Astrocyte (in vitro differentiated cells and primary cell): ENCODE results near the gene TMEM123. TPM values are rescaled to one million over a fixed set of nuclear protein-coding genes. Genes with fewer than 3 reads are reported as not detected.

ENCODE experiments used
- DNase-seq: peaks from one replicate; pipeline ENCODE4 v3.0.0-alpha.2; 2010; ENCODE audit warnings: low read depth
- FAIRE-seq: peaks from 2 replicates; lab custom pipeline; 2011; peaks lifted over from hg19 to GRCh38; lab: Jason Lieb, UNC
- H2AFZ ChIP-seq: 2 replicates; pipeline ENCODE4 v1.6.0; 2012; ENCODE audit warnings: low read depth, low read length, inconsistent platforms
- H3K27ac ChIP-seq: 2 replicates; pipeline ENCODE4 v1.5.1; 2011; ENCODE audit warnings: low read depth, low read length, inconsistent platforms
- H3K27me3 ChIP-seq: 2 replicates; pipeline ENCODE4 v1.6.0; 2011; ENCODE audit warnings: low read length, inconsistent platforms; ENCODE audit not compliant: insufficient read depth
- H3K36me3 ChIP-seq: 2 replicates; pipeline ENCODE4 v1.5.1; 2011; ENCODE audit warnings: low read length, inconsistent platforms; ENCODE audit not compliant: insufficient read depth
- H3K4me1 ChIP-seq: 2 replicates; pipeline ENCODE4 v1.5.1; 2011; ENCODE audit warnings: low read length, inconsistent platforms; ENCODE audit not compliant: insufficient read depth
- H3K4me2 ChIP-seq: 2 replicates; pipeline ENCODE4 v1.6.0; 2012; ENCODE audit warnings: low read length, inconsistent platforms
- H3K4me3 ChIP-seq: 2 replicates; pipeline ENCODE4 v1.5.1; 2011; ENCODE audit warnings: low read depth, mild to moderate bottlenecking, low read length, inconsistent platforms; ENCODE audit not compliant: insufficient read depth
- H3K79me2 ChIP-seq: 2 replicates; pipeline ENCODE4 v1.6.0; 2012; ENCODE audit warnings: mild to moderate bottlenecking, low read length, inconsistent platforms; ENCODE audit not compliant: insufficient read depth
- H3K9ac ChIP-seq: 2 replicates; pipeline ENCODE4 v1.6.0; 2012; ENCODE audit warnings: mild to moderate bottlenecking, low read length, inconsistent platforms
- H3K9me3 ChIP-seq: 2 replicates; pipeline ENCODE4 v1.5.1; 2012; ENCODE audit warnings: low read depth, mild to moderate bottlenecking, low read length, inconsistent platforms; ENCODE audit not compliant: insufficient read depth
- H4K20me1 ChIP-seq: 2 replicates; pipeline ENCODE4 v1.6.0; 2012; ENCODE audit warnings: low read length, inconsistent platforms; ENCODE audit not compliant: insufficient read depth
- H3K27ac Mint-ChIP-seq: one replicate; pipeline ENCODE4 v1.8.0; 2021; ENCODE audit warnings: mild to moderate bottlenecking, mixed read lengths; ENCODE audit not compliant: unreplicated experiment
- H3K27me3 Mint-ChIP-seq: one replicate; pipeline ENCODE4 v1.8.0; 2021; ENCODE audit warnings: low read depth, mixed read lengths; ENCODE audit not compliant: unreplicated experiment
- H3K36me3 Mint-ChIP-seq: one replicate; pipeline ENCODE4 v1.8.0; 2021; ENCODE audit warnings: low read depth, mixed read lengths; ENCODE audit not compliant: unreplicated experiment
- H3K4me1 Mint-ChIP-seq: one replicate; pipeline ENCODE4 v1.8.0; 2021; ENCODE audit warnings: low read depth, mixed read lengths; ENCODE audit not compliant: unreplicated experiment
- H3K4me3 Mint-ChIP-seq: one replicate; pipeline ENCODE4 v1.8.0; 2021; ENCODE audit warnings: mild to moderate bottlenecking, moderate library complexity, mixed read lengths; ENCODE audit not compliant: unreplicated experiment
- H3K9me3 Mint-ChIP-seq: one replicate; pipeline ENCODE4 v1.8.0; 2021; ENCODE audit warnings: mild to moderate bottlenecking, mixed read lengths; ENCODE audit not compliant: unreplicated experiment
- EZH2 ChIP-seq: IDR thresholded peaks from 2 replicates; pipeline ENCODE4 v1.6.1; 2012; ENCODE audit warnings: mild to moderate bottlenecking, low read length, inconsistent platforms; ENCODE audit not compliant: insufficient read depth
- total RNA-seq: library from RNA; stranded (reverse); gene quantifications from 2 replicates; pipeline ENCODE4 v1.2.1, GENCODE V29; 2021
- TF ChIP-seq, protein P1 (sequence below): IDR thresholded peaks from 2 replicates; pipeline ENCODE4 v1.5.1; 2011; ENCODE audit warnings: low read depth, mild to moderate bottlenecking, inconsistent platforms, low read length, moderate library complexity; ENCODE audit not compliant: insufficient read depth

TMEM123 gene
- total RNA-seq, 1 donor from 2014 or later = 234 TPM

DNA sequence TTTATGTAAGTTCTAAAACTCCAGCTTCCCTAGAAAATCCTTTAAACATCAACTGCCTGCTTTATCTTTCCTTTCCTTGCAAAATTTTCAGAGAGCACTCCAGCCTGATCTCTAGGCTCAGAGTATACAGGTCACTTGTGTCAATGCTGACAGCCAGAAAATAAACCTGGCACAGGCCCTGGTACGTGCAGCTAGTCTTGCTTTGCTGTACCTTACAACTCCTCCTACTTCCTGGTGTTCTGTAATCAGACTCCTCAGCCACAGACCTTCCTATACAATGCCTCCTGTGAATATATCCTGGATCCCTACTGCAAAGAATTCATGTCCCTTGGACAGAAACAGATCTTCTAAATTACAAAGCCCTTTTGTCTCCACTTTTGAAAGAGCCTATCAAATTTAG, 24.2 kb upstream of the TMEM123 start:
- Histone ChIP-seq H2AFZ (peak overlapping the region; percentile 49), H3K4me2 (no peak overlapping the region), H4K20me1 (no peaks in the 10 kb centered on the region), H3K79me2 (no peaks in the 10 kb centered on the region), H3K27ac (no peak overlapping the region), H3K36me3 (no peaks in the 10 kb centered on the region), H3K9me3 (no peaks in the 10 kb centered on the region), H3K4me1 (no peaks in the 10 kb centered on the region), H3K27me3 (no peaks in the 10 kb centered on the region), H3K4me3 (no peak overlapping the region), H3K9ac (no peak overlapping the region)
- no peaks in the 10 kb centered on the region for H3K27me3 Mint-ChIP-seq
- FAIRE-seq (no peak), DNase-seq (no peak)
- peaks cover 2% of the 10 kb centered on the region for H3K9me3 Mint-ChIP-seq
- peaks cover 11% of the 10 kb centered on the region for H3K4me1 Mint-ChIP-seq
- TF ChIP-seq, protein P1, sequence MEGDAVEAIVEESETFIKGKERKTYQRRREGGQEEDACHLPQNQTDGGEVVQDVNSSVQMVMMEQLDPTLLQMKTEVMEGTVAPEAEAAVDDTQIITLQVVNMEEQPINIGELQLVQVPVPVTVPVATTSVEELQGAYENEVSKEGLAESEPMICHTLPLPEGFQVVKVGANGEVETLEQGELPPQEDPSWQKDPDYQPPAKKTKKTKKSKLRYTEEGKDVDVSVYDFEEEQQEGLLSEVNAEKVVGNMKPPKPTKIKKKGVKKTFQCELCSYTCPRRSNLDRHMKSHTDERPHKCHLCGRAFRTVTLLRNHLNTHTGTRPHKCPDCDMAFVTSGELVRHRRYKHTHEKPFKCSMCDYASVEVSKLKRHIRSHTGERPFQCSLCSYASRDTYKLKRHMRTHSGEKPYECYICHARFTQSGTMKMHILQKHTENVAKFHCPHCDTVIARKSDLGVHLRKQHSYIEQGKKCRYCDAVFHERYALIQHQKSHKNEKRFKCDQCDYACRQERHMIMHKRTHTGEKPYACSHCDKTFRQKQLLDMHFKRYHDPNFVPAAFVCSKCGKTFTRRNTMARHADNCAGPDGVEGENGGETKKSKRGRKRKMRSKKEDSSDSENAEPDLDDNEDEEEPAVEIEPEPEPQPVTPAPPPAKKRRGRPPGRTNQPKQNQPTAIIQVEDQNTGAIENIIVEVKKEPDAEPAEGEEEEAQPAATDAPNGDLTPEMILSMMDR = no peak
- TF ChIP-seq EZH2 = no peak
- H3K4me3 Mint-ChIP-seq = no peak overlapping the region
- peak overlapping the region; percentile 38 for H3K27ac Mint-ChIP-seq
- H3K36me3 Mint-ChIP-seq = no peaks in the 10 kb centered on the region

GRCh38 chr11:102476069-102476468, 23.5 kb upstream of the TMEM123 start:
- Histone ChIP-seq H3K27me3 (no peaks in the 10 kb centered on the region), H3K79me2 (no peaks in the 10 kb centered on the region), H3K9ac (no peak overlapping the region), H3K27ac (no peak overlapping the region), H2AFZ (no peak overlapping the region), H4K20me1 (no peaks in the 10 kb centered on the region), H3K9me3 (no peaks in the 10 kb centered on the region), H3K36me3 (no peaks in the 10 kb centered on the region), H3K4me1 (no peaks in the 10 kb centered on the region), H3K4me3 (no peak overlapping the region), H3K4me2 (no peak overlapping the region)
- H3K9me3 Mint-ChIP-seq = peaks cover 2% of the 10 kb centered on the region
- H3K4me1 Mint-ChIP-seq = peaks cover 11% of the 10 kb centered on the region
- no peaks in the 10 kb centered on the region for H3K36me3 Mint-ChIP-seq
- no peak overlapping the region for H3K27ac Mint-ChIP-seq
- no peaks in the 10 kb centered on the region for H3K27me3 Mint-ChIP-seq
- FAIRE-seq = no peak
- TF ChIP-seq, protein P1 = no peak
- TF ChIP-seq EZH2 = no peak
- no peak for DNase-seq
- no peak overlapping the region for H3K4me3 Mint-ChIP-seq

GRCh38 chr11:102473543-102473942, 21.0 kb upstream of the TMEM123 start:
- Mint-ChIP-seq H3K36me3 (no peaks in the 10 kb centered on the region), H3K9me3 (peaks cover 2% of the 10 kb centered on the region), H3K27ac (no peak overlapping the region), H3K4me3 (no peak overlapping the region), H3K4me1 (peaks cover 18% of the 10 kb centered on the region), H3K27me3 (no peaks in the 10 kb centered on the region)
- DNase-seq (no peak), FAIRE-seq (no peak)
- H3K9me3 ChIP-seq = no peaks in the 10 kb centered on the region
- no peaks in the 10 kb centered on the region for H4K20me1 ChIP-seq
- TF ChIP-seq, protein P1 = no peak
- TF ChIP-seq EZH2 = no peak
- no peak overlapping the region for H3K9ac ChIP-seq
- no peak overlapping the region for H3K4me2 ChIP-seq
- no peaks in the 10 kb centered on the region for H3K79me2 ChIP-seq
- H3K27me3 ChIP-seq = no peaks in the 10 kb centered on the region
- H3K4me1 ChIP-seq = peaks cover 6% of the 10 kb centered on the region
- H3K27ac ChIP-seq = no peak overlapping the region
- no peaks in the 10 kb centered on the region for H3K36me3 ChIP-seq
- no peak overlapping the region for H3K4me3 ChIP-seq
- H2AFZ ChIP-seq = no peak overlapping the region
